DMS153 (cell line): Measurements from ENCODE around the gene MORF4L2.
"Not testable (repeated sequence)": the region's sequence is repeated elsewhere in the genome, so short reads cannot be mapped to it uniquely, and the experiment has no call there.

Source experiments
- DNase-seq: peaks from one replicate; lab custom pipeline; 2025; lab: John Stamatoyannopoulos, UW

Gene MORF4L2

GRCh38 chrX:103678199-103678993 lies 8.1 kb downstream of the MORF4L2 start:
- DNase-seq, result no peak

GRCh38 chrX:103674531-103675454 lies 11.7 kb downstream of the MORF4L2 start:
- no peak for DNase-seq

- no peak for DNase-seq
Observed at GRCh38 chrX:103669745-103670144, 16.8 kb downstream of the MORF4L2 start.

GRCh38 chrX:103666202-103667107 lies 20.0 kb downstream of the MORF4L2 start:
- DNase-seq, result no peak

GRCh38 chrX:103663981-103664762 lies 22.3 kb downstream of the MORF4L2 start:
- no peak for DNase-seq

- DNase-seq, result not testable (repeated sequence)
Observed at GRCh38 chrX:103659460-103659859, 27.0 kb downstream of the MORF4L2 start.

GRCh38 chrX:103658681-103659433 lies 27.6 kb downstream of the MORF4L2 start:
- no peak for DNase-seq

GRCh38 chrX:103657066-103657465 lies 29.4 kb downstream of the MORF4L2 start:
- not testable (repeated sequence) for DNase-seq

GRCh38 chrX:103656617-103657016 lies 29.9 kb downstream of the MORF4L2 start:
- no peak for DNase-seq

GRCh38 chrX:103655230-103656000 lies 31.1 kb downstream of the MORF4L2 start:
- not testable (repeated sequence) for DNase-seq

- no peak for DNase-seq
Observed at GRCh38 chrX:103651151-103651773, 35.2 kb downstream of the MORF4L2 start.

- DNase-seq, result no peak
Observed at GRCh38 chrX:103647630-103648029, 38.9 kb downstream of the MORF4L2 start.

- DNase-seq, result no peak
Observed at GRCh38 chrX:103644125-103644524, 42.4 kb downstream of the MORF4L2 start.

GRCh38 chrX:103640401-103641155 lies 45.9 kb downstream of the MORF4L2 start:
- DNase-seq, result no peak

- DNase-seq, result not testable (repeated sequence)
Observed at GRCh38 chrX:103638479-103639346, 47.8 kb downstream of the MORF4L2 start.

- DNase-seq, result no peak
Observed at GRCh38 chrX:103637604-103638338, 48.7 kb downstream of the MORF4L2 start.

- DNase-seq, result no peak
Observed at GRCh38 chrX:103635436-103635835, 51.1 kb downstream of the MORF4L2 start.
